Measurements from ENCODE around the gene RERE.

The RERE gene

DNA sequence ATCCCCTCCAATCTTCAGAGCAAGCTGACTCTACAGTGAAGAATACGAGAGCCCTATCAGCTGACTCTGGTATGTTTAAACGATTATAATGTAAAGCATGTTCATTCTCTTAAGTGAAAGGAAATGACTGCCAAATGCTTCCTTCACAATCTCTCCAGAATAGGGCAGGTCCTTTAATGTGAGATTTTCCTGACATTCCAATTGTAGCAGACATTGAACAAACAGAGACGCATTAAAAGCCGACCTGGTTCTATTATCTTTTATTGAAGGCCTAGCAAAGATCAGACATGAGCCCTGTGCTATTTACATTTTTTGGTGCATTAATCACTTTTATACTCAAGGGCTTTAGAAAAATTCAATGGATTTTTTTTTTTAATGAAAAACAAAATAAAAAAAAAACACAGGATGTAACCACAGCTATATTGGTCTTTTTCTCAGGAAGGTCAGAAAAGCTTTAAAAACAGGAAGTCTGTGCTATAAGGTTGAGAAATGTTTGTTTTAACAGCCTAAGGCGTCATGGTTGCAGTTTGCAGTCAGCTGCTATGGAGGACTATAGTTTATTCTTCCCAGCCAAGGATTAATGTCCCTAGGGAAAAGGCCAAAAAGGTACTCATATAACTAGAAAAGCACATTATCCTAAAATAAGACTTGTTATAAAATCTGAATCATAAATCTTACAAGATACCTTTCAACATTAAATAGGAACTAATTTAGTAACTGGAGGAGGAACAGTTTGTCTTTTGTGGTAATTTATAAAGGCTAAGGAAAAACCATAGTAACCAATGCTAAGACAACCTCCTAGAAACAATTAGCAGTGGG lies 104.8 kb downstream of the RERE start:
- H3K4me3 ChIP-seq (ENCODE audit: low read depth, low read length): peak overlapping the region; percentile 1
- no peak for TF ChIP-seq CTCF (IDR thresholded peaks at IDR 0.05; ENCODE audit: insufficient read depth, low read depth, low read length, missing control alignments)
- peak; percentile 43 for DNase-seq (ENCODE audit: low read depth)

DNA sequence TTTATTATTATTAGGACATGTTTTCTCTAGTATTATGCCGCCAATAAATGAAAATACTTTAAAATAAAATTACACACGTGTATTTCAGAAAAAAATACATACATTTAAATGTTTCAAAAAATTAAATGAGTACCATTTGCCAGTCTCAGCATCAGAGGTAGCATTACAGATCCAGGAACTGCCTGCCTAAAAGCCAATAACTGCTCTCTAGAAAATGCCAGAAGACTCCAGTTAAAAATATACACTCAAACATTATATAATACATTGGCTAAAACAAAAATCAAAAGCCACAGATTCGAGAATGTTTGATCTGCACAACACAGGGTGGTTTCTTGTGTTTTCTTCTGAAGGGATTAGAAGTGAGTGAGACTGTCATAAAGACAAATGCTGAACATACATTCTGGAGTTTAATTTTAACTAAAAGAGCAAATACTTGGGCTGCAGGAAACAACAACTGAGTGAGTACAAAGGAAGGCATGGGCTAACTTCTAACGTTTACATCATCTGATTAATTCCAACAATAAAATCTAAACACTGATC lies 105.5 kb downstream of the RERE start:
- no peak overlapping the region for H3K4me3 ChIP-seq (ENCODE audit: low read depth, low read length)
- no peak for DNase-seq (ENCODE audit: low read depth)
- TF ChIP-seq CTCF (IDR thresholded peaks at IDR 0.05; ENCODE audit: insufficient read depth, low read depth, low read length, missing control alignments): no peak

DNA sequence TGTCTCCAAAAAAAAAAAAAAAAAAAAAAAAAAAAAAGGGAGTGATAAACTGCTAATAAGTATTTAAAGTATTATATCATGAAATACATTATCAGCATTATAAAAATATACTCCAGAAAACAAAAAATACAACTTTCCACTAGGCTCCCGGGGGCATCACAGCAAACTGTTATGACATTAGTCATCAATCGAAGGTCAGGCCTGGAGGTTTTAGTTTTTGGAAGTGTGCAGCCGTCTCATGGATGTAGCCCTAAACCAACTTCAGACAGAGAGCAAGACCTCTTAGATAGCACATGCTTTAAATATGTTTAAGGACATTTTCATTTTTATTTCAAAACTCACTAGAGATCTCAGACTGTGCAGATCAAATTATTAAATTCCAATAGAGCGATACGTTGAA lies 106.3 kb downstream of the RERE start:
- TF ChIP-seq CTCF (IDR thresholded peaks at IDR 0.05; ENCODE audit: insufficient read depth, low read depth, low read length, missing control alignments): no peak
- no peak for DNase-seq (ENCODE audit: low read depth)

GRCh38 chr1:8708259-8708658 lies 109.2 kb downstream of the RERE start:
- no peak overlapping the region for H3K4me3 ChIP-seq (ENCODE audit: low read depth, low read length)
- no peak for DNase-seq (ENCODE audit: low read depth)
- TF ChIP-seq CTCF (IDR thresholded peaks at IDR 0.05; ENCODE audit: insufficient read depth, low read depth, low read length, missing control alignments): no peak

More for the DNA sequence above, 106.3 kb downstream of the RERE start:
- H3K4me3 ChIP-seq (ENCODE audit: low read depth, low read length): no peak overlapping the region

DNA sequence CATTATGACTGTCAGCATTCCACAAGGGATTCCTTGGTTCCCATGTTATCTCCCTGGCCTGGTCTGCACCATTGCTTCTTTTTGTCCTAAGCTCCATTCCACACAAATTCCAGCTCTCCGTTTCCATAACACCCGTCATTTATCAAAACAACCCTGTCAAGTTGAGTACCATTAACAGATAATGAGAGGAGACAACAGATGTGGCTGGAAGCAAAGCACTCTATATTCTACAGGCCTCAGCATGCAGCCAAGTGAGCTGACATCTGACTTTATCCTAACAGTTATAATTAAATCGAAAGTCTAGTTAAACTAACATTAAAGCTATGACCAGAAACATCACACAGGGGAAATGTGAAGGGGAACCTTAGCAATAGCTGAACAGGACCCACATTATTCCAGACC lies 110.4 kb downstream of the RERE start:
- no peak for DNase-seq (ENCODE audit: low read depth)
- no peak overlapping the region for H3K4me3 ChIP-seq (ENCODE audit: low read depth, low read length)
- no peak for TF ChIP-seq CTCF (IDR thresholded peaks at IDR 0.05; ENCODE audit: insufficient read depth, low read depth, low read length, missing control alignments)

DNA sequence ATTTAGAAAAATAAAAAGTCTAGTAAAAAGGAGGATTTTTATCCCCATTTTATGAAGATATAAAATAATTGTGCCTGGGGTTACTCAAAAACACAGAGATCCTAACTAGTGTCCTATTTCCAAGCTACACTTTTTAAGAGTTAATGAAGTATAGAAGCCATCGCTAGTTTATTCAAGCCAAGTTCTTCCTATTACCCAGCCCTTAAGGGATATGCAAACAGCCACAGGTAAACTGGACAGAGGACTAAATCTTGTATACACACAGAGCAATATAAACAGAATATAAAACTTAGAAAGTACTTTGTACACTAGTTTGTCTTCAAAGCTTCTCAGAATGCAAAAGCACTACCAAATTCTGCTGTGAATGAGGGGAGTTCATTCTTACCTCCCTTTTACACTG lies 111.1 kb downstream of the RERE start:
- no peak for DNase-seq (ENCODE audit: low read depth)
- no peak for TF ChIP-seq CTCF (IDR thresholded peaks at IDR 0.05; ENCODE audit: insufficient read depth, low read depth, low read length, missing control alignments)
- no peak overlapping the region for H3K4me3 ChIP-seq (ENCODE audit: low read depth, low read length)
